Mammary microvascular endothelial cell (primary cell): Measurements from ENCODE around the gene RBBP9. TPM values are rescaled to one million over a fixed set of nuclear protein-coding genes. Genes with fewer than 3 reads are reported as not detected.

Source experiments
- total RNA-seq: library from RNA; depleted of rRNA; stranded (reverse); fragments of >200 nt; gene quantifications from 2 replicates; pipeline ENCODE4 v1.2.3, GENCODE V29; 2015

The RBBP9 gene
- total RNA-seq, result 12.6 and 13.3 TPM in 2 replicates

GRCh38 chr20:18496740-18497592 lies at the start of gene RBBP9:
RBBP9 (minus strand) TSS chr20:18497225; CDS start chr20:18497167, 58 bp downstream.

DNA sequence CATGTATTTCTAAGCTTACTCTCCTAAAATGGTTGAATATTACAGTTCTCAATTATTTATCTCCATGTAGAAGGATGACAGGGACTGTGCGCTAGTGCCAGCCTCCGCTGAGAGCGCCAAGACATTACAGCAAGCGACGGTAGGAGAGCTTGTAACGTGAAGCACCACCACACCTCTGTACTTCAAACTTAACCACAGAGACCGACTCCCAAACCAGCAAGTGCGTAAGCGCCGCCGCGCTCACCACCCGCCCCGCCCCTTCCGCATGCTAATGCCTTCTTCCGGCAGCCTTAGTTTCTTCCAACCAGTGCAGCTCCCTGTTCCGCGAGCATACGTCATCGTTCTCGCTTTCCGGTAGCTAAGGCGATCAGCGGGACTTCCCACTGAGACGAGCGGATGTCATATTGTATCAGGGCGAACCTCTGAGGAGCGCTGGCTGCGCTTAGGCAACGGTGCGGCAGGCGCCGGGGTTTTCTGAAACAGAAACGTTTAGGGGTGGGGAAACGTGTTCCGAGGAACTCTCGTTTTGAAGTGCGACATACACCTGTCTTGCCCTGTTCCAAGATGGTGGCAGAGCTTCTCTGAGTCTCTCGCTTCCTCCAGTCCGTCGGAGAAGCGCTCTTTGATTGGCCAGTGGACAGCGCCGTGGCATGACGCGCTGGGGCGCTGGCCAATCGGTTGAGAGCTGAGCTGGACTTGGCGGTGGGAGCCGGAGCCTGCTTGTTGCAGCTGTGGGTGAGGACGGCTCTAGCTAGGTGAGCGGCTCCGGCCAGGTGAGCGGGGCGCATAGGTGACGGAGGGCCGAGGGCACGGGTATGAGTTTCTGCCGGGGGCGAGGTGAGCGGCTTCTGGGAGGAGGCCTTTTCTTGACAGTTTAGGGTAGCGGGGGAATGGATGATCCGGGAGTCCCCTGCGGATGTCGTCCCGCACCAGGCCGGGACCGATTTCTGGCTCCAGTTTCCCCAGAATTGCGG lies 10.5 kb upstream of the RBBP9 start, which contains the start of gene SEC23B:
SEC23B (plus strand) TSS at position 723 of the 974 bp plus-strand sequence. CDS start 2,896 bp downstream, outside the sequence.

DNA sequence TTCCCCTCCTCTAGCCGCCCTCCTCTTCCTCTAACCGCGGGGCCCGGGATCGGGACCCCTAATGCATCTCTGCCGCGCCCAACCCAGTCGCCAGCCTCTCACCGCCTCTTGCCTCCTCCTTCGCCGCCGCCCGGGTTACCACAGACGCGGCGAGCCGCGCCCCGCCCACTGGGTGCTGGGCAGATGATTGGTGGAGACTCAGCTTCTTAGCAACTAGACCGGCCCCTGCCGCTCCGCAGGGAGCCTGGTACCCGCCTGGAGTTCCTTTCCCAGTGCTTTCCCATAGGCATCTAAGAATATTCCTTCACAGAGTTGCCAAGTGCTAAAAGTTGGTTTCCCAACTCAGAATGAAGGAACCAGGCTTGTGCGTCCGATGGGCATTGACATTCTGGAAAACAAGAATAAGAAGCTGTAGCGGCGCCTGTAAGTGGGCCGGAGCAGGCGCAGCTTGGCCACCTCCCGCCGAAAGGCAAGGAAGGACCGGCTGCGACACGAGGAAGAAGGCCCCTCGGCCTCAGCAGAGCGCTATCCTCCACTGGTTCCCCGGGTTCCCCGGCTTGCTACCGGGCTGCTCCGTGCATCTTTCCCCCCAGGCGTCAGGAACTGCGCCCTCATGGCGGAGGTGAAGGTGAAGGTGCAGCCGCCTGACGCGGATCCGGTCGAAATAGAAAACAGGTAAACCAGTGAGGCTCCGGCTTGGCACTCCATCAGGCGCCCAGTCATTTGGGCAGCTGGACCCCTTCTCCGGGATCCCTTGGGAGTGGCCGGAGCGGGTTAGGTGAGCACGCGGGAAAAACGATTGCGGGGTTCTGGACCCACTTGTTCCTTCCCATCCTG lies 29.9 kb downstream of the RBBP9 start, which contains the start of the genes DZANK1 and POLR3F:
DZANK1 (minus strand) TSS at position 137 of the 837 bp plus-strand sequence. CDS start 1,672 bp downstream, outside the sequence.
POLR3F (plus strand) TSS at position 497 of the 837 bp plus-strand sequence; CDS start at position 614, 117 bp downstream.

Other genes with a start within 250 kb of the RBBP9 start
- gene ZNF133, start 208.7 kb downstream of the RBBP9 start, total RNA-seq, result 5.9 and 9.4 TPM in 2 replicates
- gene DZANK1, start 30.2 kb downstream of the RBBP9 start, total RNA-seq, result 0.20 and 0.69 TPM in 2 replicates
- gene POLR3F, start 29.8 kb downstream of the RBBP9 start, total RNA-seq, result 10.5 and 12.8 TPM in 2 replicates
- gene SEC23B, start 10.7 kb upstream of the RBBP9 start, total RNA-seq, result 37.1 and 40.5 TPM in 2 replicates
- 69.8 and 86.4 TPM in 2 replicates for gene SMIM26, start 70.2 kb upstream of the RBBP9 start, total RNA-seq
- 84.0 and 92.1 TPM in 2 replicates for gene DTD1, start 90.8 kb upstream of the RBBP9 start, total RNA-seq